ENCODE results near the gene SMS. TPM values are rescaled to one million over a fixed set of nuclear protein-coding genes. Genes with fewer than 3 reads are reported as not detected.

SMS gene
- total and polyA plus RNA-seq, 2 of the 13 experiments (the other 11 are each of a cell fraction or from before 2014, with no cell fraction given), result 40.5 to 91.9 TPM

DNA sequence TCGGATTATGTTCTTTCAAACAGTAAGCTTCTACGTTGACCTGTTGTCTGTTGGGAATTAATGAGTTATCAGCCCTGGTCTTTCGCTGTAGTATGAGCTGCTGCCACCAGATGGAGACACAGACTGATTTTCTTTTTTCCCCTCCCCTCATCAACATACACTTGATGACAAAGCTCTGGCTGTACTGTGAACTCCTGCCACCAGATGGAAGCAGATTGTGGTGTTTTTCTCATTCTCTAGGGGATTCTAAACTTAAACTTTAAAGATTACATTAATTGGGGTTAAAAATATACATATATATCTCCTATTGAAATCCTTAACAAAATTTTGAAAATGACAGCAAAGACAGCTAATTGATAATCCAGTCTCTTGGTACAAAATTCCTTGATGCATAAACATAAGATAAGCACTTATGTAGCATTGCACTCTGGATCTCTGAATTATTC is 44.8 kb downstream of the SMS start:
- no peaks in the 10 kb centered on the region for H3K9me3 ChIP-seq (ENCODE audit: low read length)
- no TSS peak for BruUV-seq (replicated peaks)
- WGBS (ENCODE audit: low lambda C conversion rate), result 17% methylated on average over 3 of the region's 3 CpGs
- H3K27me3 ChIP-seq (ENCODE audit: control insufficient read depth in 1 of 2, insufficient read depth in 2 of 2, low read length in 2 of 2), result no peaks in the 10 kb centered on the region
- CTCF ChIA-PET (ENCODE audit: low intra/inter-chr PET ratio, low total read pairs), result interaction anchor here (1.2 to 1.6 kb wide), 2 partner anchors 151 to 207 kb away, joined by 4 to 17 read pairs; no protein-coding TSS in a partner anchor
- DNase-seq (ENCODE audit: low spot score) (peak; percentile 62), FAIRE-seq (peak; percentile 96), ATAC-seq (peak; percentile 91)
- POLR2A ChIA-PET, result no interaction called here
- no peaks in the 10 kb centered on the region for H4K20me1 ChIP-seq (ENCODE audit: insufficient read depth, low read length)
- H3K36me3 ChIP-seq (replicated peaks in 1 of 2; ENCODE audit: control insufficient read depth in 1 of 2, insufficient read depth in 2 of 2, low read length in 2 of 2), result peaks cover 0 to 14% of the 10 kb centered on the region in 2 experiments; a peak in 4 of 5 replicates
- no peak overlapping the region for H3K4me3 ChIP-seq (replicated peaks in 1 of 3; ENCODE audit: insufficient read depth in 1 of 3, low read depth in 2 of 3, low read length in 3 of 3)
- intact Hi-C loops (cut with micrococcal nuclease; ENCODE audit: unreplicated experiment) (loop anchor here (1.0 to 5.0 kb wide), 2 partner anchors 152 to 207 kb away; no protein-coding TSS in a partner anchor), in situ Hi-C loops (cut with HindIII; ENCODE audit: extremely low pct_ligation_motif_present, low pct_unique_long_range_greater_than_20kb) (loop anchor here (25.0 kb wide), 1 partner anchor 202 kb away; no protein-coding TSS in a partner anchor)
- H3K79me2 ChIP-seq (ENCODE audit: insufficient read depth, low read length), result no peaks in the 10 kb centered on the region
- no peak overlapping the region for H3K27ac ChIP-seq (ENCODE audit: extremely low read length, insufficient read depth, low read length)
- no peak overlapping the region for H3K9ac ChIP-seq (ENCODE audit: insufficient read depth, low read depth, low read length)
- H2AFZ ChIP-seq (ENCODE audit: low read length), result no peak overlapping the region
- H3K4me1 ChIP-seq (ENCODE audit: insufficient read depth, low read length), result no peaks in the 10 kb centered on the region
- no peak overlapping the region for H3K4me2 ChIP-seq (ENCODE audit: low read depth, low read length)
- TF ChIP-seq, protein P1, sequence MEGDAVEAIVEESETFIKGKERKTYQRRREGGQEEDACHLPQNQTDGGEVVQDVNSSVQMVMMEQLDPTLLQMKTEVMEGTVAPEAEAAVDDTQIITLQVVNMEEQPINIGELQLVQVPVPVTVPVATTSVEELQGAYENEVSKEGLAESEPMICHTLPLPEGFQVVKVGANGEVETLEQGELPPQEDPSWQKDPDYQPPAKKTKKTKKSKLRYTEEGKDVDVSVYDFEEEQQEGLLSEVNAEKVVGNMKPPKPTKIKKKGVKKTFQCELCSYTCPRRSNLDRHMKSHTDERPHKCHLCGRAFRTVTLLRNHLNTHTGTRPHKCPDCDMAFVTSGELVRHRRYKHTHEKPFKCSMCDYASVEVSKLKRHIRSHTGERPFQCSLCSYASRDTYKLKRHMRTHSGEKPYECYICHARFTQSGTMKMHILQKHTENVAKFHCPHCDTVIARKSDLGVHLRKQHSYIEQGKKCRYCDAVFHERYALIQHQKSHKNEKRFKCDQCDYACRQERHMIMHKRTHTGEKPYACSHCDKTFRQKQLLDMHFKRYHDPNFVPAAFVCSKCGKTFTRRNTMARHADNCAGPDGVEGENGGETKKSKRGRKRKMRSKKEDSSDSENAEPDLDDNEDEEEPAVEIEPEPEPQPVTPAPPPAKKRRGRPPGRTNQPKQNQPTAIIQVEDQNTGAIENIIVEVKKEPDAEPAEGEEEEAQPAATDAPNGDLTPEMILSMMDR (CRISPR knock-in tag; IDR thresholded peaks at IDR 0.05), result peak; percentile 84
- TF ChIP-seq FOXA3 (CRISPR knock-in tag; IDR thresholded peaks at IDR 0.05) (0 out of 2 replicates have a peak, but pooled peaks have one; percentile 26), ZNF850 (CRISPR knock-in tag; conservative IDR thresholded peaks at IDR 0.05) (no peak), TEAD3 (CRISPR knock-in tag; optimal IDR thresholded peaks at IDR 0.05; ENCODE audit: borderline replicate concordance) (peak; percentile 30), ZNF687 (CRISPR knock-in tag; IDR thresholded peaks at IDR 0.05) (no peak), HNRNPK (IDR thresholded peaks at IDR 0.05; ENCODE audit: low read depth, low read length, poor library complexity, severe bottlenecking) (no peak), MIXL1 (CRISPR knock-in tag; IDR thresholded peaks at IDR 0.05) (peak; percentile 45; the same call in 1 of the 2 replicates), STAG1 (CRISPR knock-in tag; IDR thresholded peaks at IDR 0.05) (peak; percentile 78), SMC3 (IDR thresholded peaks at IDR 0.05; ENCODE audit: low read length) (peak; percentile 84), RAD21 (CRISPR knock-in tag; IDR thresholded peaks at IDR 0.05) (peak; percentile 51), ZC3H13 (CRISPR knock-in tag; IDR thresholded peaks at IDR 0.05) (no peak)
- TF ChIP-seq, protein P2, sequence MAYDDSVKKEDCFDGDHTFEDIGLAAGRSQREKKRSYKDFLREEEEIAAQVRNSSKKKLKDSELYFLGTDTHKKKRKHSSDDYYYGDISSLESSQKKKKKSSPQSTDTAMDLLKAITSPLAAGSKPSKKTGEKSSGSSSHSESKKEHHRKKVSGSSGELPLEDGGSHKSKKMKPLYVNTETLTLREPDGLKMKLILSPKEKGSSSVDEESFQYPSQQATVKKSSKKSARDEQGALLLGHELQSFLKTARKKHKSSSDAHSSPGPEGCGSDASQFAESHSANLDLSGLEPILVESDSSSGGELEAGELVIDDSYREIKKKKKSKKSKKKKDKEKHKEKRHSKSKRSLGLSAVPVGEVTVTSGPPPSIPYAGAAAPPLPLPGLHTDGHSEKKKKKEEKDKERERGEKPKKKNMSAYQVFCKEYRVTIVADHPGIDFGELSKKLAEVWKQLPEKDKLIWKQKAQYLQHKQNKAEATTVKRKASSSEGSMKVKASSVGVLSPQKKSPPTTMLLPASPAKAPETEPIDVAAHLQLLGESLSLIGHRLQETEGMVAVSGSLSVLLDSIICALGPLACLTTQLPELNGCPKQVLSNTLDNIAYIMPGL (CRISPR knock-in tag; IDR thresholded peaks at IDR 0.05; ENCODE audit: borderline replicate concordance in 1 of 2, low read depth in 1 of 2), result 0 out of 4 replicates have a peak, but pooled peaks of 1 of the 2 experiments have one; percentile 30

All from HepG2 (cell line).